GM19035 (cell line): ENCODE results near the gene SCFD2.
"Not testable (repeated sequence)": the region's sequence is repeated elsewhere in the genome, so short reads cannot be mapped to it uniquely, and the experiment has no call there.

Experiments used
- ATAC-seq: cut with Tn5 transposase; IDR thresholded peaks from one replicate; pipeline ENCODE4 v1.9.1; 2021; ENCODE audit not compliant: unreplicated experiment

Gene SCFD2

DNA sequence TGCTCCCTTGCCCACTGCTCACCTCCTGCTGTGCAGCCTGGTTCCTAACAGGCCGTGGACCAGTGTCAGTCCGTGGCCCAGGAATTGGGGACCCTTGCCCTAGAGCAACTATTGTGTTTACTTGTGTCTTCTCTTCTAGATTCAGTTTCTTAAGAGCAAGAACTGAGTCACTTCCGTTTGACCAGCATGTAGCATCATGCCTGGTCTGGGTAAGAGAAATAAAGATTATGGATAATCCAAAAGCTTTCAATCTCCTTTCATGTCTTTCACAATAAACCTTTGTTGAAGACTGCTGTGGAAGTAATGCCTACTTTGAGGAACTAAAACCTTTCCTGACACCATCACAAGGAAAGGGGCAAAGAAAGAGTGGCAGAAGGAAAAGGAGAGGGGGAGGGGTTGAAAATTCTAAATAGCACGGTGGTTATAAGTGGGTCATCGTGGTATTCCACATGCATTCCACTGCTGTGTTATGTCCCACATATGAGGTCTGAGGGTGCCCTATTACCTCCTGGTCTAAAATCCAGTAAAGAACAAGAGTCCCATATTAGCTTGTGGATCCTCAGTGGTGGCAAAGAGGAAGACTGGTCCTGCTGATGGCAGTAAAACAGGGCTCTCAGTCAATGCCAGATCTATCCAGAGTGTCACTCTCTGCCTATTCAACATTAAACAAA, 370.4 kb downstream of the SCFD2 start:
- no peak for ATAC-seq

DNA sequence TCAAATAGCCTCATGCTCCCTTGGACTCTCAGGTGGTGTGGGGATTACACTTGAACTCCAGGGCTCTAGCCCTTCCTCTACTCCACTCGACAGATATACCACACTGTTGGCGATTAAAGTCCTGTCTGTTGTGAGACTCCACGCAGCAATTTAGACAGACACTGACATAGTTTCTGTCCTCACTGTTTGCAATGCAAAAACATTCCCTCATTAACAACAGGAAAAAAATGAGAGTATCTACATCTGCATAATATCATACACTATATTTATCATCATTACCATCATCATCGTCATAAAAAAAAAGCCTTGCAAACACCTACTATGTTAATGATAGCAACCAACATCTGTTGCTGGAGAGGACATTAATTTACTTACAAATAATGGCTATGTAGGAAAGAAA, 371.3 kb downstream of the SCFD2 start:
- no peak for ATAC-seq

DNA sequence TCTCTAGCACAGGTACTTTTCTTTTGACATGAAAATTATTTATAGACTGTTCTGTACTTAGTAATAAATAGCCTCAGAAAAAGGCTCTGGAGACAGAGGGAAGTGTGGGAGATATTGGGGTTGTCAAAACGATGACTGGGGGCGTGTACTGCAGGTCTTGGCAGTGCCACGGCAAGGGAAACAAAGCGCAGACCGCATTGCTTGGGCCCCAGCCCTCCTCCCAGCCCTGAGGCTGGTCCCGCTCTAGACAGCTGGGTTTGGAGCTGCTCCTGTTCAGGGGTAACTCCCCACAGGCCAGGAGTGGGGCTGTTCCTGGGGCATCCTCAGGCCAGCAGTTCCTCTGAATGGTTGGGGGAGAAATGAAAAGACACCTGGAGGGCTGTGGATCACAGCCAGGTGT, 372.1 kb downstream of the SCFD2 start:
- ATAC-seq, result no peak

DNA sequence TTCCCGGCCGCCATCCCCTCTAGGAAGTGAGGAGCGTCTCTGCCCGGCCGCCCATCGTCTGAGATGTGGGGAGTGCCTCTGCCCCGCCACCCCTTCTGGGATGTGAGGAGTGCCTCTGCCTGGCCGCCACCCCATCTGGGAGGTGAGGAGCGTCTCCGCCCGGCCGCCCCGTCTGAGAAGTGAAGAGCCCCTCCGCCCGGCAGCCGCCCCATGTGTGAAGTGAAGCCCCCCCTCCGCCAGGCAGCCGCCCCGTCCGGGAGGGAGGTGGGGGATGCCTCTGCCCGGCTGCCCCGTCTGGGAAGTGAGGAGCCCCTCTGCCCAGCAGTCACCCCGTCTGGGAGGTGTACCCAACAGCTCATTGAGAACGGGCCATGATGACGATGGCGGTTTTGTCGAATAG, 373.3 kb downstream of the SCFD2 start:
- not testable (repeated sequence) for ATAC-seq

DNA sequence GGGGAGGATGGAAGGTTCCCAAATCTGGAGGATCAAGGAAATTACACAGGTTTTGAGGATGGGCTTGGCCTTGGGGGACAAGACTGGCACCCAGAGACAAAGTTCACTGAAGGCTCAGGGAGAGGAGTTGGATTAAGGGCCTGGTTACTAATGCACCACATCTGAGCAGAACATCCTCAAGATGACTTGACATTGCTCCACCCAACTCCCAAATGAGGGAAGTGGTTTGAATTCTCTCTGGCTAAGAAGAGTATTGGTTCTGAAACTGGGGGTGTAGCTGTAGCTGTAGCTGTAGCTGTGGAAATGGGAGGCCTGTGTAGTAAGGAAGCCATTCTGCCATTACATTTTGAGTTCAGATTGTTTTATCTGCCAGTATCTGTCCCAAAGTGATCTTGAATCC, 374.4 kb downstream of the SCFD2 start:
- no peak for ATAC-seq

DNA sequence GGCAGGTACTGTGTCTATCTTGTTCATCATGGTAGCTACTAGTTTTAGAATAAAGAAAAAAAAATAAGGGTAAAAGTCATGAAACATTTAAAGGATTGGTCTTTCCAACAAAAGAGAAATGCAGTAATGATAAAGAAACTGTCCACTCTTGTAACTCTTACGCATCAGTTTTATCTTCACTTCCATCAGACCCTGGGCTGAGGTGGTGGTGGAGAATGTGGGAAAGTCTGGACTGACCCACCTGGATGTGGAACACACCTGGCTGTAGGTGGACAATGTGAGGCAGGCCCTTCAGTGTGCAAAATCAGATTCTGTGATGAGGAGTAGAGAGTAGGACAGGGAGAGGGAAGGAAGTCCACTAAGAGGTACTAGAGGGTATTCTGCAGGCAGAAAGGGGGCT, 375.2 kb downstream of the SCFD2 start:
- ATAC-seq, result no peak

DNA sequence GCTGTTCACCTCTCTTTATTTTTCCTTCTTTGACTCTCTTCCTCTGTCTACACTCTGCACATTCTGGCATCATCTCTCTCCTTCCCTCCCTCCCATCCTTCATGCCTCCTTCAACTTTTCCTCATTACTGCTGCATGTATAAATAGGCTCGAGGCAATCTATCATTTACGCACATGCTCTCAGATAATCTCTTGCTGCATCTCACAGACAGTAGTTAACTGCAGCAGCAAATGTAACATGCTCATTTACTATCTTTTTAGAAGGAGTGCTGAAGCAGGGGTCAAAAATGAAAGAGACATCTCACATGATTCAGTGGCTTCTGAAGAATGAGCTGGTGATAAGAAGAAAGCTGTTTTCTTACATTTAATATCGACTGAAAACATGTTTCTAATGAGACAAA, 376.0 kb downstream of the SCFD2 start:
- no peak for ATAC-seq

DNA sequence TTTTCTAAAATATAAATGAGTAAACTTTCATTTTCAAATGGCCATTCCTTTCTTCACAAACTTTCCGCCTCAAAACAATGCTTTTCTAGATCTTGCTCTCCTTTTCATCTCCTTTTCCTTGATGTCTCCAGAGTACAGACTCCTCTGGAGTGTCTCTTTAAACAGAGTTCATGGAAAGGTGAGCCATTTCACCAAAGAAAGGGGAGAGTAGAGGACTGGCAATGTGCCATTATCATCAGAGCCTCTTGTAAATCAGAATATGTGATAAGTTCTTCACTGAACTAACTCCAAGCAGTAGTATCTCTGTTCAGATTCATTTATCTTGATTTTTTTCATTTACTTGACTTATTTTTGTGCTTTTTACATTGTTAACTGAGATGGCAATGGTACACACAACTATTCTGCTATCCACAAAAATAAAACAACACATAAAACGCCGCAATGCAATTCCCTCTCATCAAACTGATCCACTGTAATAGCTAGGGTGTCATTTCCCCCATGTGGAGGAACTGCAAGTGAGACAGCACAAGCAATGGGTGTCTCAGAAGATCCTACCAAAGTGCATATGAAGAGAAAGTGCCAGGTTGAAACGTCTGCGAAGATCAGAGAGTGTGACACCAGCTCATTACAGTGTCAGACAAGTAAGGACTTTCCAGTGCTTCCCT, 378.3 kb downstream of the SCFD2 start:
- no peak for ATAC-seq

DNA sequence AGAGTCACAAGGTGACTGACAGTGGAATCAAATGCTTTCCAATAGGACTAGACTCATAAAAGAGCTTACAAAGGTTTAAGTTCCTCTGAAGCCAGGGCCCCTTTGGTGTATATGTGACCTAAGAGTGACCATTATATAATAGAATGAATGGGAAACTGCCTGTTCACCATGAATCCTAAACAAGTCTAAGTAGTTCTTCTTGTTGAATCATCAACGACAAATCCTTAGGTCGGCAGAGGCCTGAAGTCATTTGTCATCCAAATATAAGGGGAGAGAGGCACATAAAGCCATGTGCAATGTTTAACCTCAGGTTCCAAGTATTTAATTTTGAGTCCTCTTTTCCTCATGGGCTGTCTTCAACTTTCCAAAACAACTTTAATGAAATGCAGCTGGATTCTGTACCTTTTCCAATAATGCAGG, 381.4 kb downstream of the SCFD2 start:
- no peak for ATAC-seq

DNA sequence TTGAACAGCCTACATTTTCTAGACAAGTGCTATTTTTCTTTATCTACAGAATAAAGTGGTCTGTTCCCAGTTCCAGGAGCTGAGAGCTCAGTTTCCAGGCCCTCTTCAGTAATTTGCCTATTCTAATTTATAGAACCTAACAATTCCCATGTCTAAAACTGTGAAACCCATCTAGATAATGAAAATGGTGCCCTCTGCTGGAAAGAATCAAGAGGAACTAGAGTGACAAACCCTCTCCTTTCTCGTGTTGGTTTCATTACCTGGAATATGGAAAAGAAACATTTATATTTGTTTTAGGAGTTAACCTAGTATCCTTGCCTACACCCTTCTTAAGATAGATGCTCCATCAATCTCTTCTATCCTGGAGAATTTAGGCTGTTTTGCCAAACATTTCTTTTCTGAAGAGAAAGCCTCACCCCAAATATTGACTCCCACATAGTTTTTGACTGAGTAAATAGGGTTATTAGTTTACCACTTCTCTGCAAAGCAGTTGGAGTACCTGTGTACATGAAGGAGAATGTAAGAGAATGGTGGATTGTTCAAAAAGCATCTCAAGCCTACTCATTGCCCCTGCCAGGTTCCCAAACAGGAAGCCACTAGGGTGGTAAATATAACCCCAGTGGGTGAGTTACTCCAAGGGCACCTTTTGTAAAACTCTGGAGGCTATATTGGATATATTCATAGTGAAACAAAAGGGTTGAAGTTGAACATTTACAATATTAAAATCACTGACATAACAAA, 382.1 kb downstream of the SCFD2 start:
- ATAC-seq, result no peak

DNA sequence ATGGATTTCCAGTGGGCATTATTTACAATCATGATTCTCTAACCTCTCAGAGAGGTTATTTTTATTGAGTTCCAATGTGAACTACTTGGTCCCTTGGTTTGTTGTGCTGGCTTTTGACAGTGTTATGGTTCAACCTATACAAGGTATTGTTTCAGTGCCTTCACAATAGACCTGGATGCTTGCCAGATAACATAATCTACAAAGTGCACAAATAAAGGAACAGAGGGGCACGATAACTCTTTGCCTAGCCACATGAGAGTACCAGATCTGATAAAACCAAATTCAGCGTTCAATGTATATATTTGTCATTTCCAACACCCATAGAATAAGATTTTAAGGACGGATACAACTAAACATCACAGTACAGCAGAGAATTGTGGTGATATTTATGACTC, 382.9 kb downstream of the SCFD2 start:
- ATAC-seq, result no peak

DNA sequence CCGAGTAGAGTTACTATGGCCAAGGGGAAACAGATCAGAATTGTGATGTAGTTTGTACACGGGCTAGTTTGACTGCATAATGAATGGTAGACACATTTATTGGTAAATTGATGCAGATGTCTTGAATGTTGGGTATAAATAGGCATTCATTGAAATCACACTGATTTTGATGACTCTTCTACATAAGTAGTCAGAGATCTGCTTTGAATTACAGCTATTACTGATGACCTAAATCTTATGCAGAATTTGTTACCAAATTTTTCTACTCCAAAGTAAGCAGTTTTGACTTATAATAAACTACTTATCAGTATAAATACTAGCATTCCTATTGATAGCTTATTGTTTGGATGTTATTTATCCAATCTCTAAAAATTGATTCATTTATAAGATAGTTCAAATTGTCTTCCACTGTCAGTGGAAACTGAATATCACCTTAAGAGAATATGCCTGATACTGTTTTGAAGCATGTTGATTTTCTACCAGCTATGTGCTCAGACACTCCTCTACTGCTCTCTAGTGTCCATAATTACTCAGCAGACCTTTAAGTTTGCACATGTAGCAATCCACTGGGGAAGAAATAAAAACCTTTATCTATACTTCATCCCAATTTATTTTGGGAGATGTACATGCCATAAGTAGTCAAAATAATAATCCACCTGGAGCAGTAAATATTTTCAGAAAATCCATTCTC, 383.5 kb downstream of the SCFD2 start:
- ATAC-seq, result no peak

DNA sequence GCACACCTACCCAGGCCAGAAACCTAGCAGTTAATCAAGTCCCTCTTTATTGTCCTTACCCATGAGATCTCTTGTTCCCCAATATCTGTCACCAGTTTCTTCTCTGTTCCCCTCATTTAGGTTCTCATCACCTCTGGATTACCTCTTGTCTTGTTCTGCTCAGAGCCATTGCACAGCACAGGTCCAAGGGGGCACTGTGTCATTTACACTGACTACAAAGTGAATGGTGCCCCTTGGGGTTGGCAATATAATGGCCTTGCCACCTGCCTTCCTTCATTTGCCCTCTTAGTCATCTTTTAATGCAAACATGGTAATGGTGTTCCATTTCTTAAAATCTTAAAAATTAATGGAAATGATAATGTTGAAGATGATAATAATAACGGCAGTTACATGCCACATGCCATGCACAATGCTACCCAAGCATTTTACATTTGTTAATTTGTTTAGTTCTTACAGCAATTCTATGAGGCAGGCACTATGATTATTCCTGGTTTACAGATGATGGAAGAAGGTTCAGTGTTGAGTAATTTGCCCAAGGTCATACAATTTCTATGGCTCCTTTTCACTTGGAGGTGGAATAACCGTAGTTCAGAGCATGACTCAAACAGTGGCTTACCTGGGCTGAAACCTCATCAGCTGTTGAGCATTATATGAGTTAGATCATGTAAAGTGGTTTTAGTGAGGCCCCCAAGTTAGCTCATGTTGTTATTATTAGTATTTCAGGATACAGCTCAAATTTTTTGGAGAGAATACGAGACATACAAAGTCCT, 385.9 kb downstream of the SCFD2 start:
- no peak for ATAC-seq

DNA sequence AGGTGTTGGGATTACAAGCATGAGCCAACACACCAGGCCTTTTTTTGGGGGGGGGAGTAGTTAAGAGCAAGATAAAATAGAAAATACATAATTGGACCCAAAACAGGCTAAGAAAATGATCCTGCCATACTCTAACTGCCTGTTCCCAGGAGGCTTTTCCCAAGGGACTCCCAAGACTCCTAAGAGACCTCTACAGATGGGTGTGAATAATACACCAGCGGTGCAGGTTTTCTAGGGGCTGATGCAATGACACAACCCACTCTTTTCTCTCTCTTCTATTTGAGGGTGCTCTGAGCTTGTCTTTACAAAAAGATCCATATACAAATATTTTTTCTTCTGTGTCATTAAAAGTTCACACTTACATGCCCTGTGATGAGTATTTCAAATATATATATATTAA, 386.8 kb downstream of the SCFD2 start:
- no peak for ATAC-seq

DNA sequence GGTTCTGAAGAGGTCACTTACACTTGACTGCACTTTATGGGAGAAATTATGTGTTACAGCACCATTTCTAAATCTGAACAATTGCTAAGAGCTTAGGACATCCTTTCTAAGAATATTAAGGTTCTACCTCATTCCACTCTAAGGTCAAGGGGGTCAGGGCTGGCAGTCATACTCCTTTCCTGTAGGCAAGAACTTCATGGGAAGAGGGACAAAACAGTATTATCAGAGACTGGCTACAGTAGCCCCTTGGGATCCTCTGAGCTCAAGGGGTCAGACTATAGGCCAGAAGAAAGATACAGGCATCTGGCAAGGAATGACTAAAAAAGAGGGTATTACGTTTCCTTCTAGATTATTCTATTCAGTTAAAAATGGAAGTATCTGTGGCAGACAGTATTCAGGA, 388.6 kb downstream of the SCFD2 start:
- no peak for ATAC-seq

DNA sequence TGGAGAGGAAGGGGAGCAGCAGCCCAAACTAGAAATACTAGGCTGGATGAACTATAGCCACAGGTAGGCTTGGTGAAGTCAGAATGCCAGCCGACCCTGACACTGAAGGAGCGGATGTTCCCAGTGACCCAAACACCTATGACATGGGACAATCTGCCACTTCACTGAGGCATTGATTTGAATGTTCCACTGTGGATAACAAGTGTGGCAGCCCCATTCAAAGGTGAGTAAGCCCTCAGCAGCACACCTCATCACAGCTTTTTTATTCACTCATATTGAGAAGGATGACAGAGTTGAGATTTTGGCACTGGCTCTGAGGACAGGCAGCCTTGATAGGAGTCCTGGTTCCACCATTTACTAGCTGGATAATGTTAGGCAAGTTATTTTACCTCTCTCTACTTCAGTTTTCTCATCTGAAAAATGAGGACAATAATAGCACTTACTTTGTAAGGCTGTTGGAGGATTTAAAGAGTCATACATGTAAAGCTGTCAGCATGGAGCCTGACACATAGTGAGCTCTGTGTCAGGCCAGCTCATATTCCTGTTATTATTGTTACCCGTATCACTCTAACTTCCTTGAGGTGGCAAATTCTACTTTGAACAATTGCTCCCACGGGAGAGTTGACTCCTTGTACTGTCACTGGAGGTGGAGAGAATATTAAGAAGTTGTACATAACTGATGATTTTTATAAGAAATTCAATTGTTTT, 389.2 kb downstream of the SCFD2 start:
- ATAC-seq, result no peak

DNA sequence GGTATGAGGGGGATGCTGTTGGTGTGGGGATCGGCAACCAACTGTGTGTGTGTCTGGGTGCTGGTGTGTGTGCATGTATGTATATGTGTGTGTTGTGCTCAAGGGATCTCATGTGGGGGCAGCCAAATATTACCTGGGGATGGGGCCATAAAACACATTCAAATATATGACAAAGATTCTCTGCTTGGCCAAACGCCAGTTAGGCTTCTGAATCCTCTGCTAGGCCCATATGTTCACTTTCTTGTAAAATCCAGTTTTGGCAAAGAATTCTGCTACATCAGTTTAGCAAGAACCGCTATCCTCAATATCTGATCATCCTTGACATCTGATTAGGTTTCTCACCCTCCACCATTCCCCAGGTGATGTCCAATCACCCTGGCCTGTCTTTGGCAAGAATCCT, 397.2 kb downstream of the SCFD2 start:
- no peak for ATAC-seq

DNA sequence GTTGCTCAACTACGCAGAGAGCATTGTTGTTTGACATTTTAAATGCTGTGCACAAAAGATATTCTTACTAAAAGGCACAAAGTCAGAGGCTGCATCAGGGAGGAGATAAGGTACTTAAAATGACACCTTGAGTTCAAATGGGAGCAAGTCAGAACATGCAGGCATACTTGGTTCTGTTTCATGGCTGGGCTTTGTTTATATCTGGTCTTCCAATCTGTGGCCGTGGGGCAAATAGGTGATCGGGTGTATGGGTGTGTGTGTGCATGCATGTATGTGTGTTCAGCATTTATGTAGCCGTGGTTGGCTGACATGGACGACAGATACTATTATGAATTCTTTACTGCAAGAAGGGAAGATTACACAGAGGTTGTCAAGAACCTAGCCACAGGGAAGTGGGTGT, 397.6 kb downstream of the SCFD2 start:
- ATAC-seq, result no peak

DNA sequence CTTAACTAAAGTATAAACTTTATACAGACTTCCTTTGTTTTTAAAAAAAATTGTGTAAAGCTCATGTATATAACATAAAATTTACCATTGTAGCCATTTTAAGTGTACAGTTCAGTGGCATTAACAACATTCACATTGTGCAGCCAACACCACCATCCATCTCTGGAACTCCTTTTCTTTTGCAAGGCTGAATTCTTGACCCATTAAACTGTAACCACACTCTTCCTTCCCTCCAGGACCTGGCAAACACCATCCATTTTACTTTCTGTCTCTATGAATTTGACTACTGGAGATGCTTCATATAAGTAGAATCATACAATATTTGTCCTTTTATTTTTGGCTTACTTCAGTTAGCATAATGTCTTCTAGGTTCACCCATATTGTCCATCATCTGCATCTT, 399.1 kb downstream of the SCFD2 start:
- ATAC-seq, result no peak

DNA sequence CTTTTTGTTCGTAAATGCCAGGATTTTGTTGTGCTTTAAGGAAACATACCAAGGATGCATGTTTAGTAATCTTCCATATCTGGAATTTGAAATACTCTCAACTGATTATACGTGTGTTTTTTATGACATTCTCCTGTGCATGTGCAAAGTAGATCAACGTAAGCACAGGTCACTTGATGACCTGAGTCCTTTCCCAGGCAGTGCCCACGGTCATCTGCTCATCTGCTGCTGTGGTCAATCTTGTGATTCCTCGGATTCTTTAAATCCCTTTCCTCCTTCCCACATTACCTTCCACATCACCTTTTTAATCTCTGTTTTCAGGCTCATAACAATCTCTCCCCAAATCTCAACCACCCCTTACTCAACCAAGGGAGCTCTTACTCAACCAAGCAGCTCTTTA, 399.7 kb downstream of the SCFD2 start:
- no peak for ATAC-seq
